IPS-20b (cell line): ENCODE measurements around the gene CREB3L1.

ENCODE experiments used
- H3K27ac ChIP-seq: one replicate; pipeline ENCODE4 v1.5.1; 2013; ENCODE audit warnings: low read length
- H3K27me3 ChIP-seq: 2 replicates; pipeline ENCODE4 v1.6.1; 2013; ENCODE audit warnings: mild to moderate bottlenecking, low read length, inconsistent platforms; ENCODE audit not compliant: insufficient read depth
- H3K36me3 ChIP-seq: 2 replicates; pipeline ENCODE4 v1.6.1; 2013; ENCODE audit warnings: low read depth, mild to moderate bottlenecking, inconsistent platforms, low read length, moderate library complexity; ENCODE audit not compliant: insufficient read depth
- H3K4me1 ChIP-seq: 2 replicates; pipeline ENCODE4 v1.6.1; 2013; ENCODE audit warnings: mild to moderate bottlenecking, control low read depth, inconsistent platforms, low read length, moderate library complexity; ENCODE audit not compliant: insufficient read depth
- H3K4me3 ChIP-seq: 2 replicates; pipeline ENCODE4 v1.5.1; 2013; ENCODE audit warnings: mild to moderate bottlenecking, low read length, inconsistent platforms
- H3K9ac ChIP-seq: 2 replicates; pipeline ENCODE4 v1.6.1; 2013; ENCODE audit warnings: low read depth, mild to moderate bottlenecking, inconsistent platforms, low read length, moderate library complexity
- H3K9me3 ChIP-seq: 2 replicates; pipeline ENCODE4 v1.6.1; 2013; ENCODE audit warnings: mild to moderate bottlenecking, low read depth, low read length, inconsistent platforms; ENCODE audit not compliant: insufficient read depth

The CREB3L1 gene

DNA sequence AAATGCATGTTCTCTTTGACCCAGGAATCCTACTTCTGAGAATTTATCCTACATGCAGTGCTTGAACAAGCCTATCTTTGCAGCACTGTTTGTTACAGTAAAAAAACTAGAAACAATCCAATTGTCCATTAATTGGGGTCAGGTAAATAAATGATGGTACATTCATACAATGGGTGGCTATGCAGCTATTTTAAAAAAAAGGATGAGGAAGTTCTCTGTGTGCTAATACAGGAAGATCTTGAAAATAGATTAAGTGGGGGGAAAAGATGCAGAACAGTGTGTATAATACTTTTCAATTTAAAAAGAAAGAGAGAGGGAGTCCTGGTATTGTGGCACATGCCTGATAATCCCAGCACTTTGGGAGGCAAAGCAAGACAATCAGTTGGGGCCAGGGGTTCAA, 9.5 kb upstream of the CREB3L1 start:
- H3K36me3 ChIP-seq = no peaks in the 10 kb centered on the region
- no peak overlapping the region for H3K4me3 ChIP-seq
- no peak overlapping the region for H3K9ac ChIP-seq
- H3K27ac ChIP-seq = no peak overlapping the region
- H3K9me3 ChIP-seq = no peaks in the 10 kb centered on the region
- H3K4me1 ChIP-seq = no peaks in the 10 kb centered on the region; the same call in 1 of the 2 replicates
- no peaks in the 10 kb centered on the region; the same call in 1 of the 2 replicates for H3K27me3 ChIP-seq

DNA sequence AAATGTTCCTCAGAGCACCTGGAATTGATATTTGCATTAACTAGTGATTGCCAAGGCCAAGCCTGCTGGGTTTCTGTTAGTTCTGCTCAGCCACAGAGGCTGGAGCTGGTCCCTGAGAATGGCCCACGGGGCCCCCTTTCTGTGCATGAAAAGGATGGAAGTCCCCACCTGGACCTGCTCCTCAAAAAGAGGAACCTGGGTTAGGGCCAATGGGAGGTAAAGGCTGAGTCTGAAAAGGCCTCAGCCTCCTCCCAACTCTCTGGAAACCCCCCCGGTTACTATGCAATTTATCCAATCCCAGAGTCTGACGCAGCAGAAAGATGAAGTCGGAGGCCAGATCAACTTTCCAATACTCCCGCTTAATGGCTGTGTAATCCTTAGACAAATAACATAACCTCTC, 6.8 kb upstream of the CREB3L1 start:
- no peaks in the 10 kb centered on the region for H3K9me3 ChIP-seq
- H3K4me1 ChIP-seq = no peaks in the 10 kb centered on the region; the same call in 1 of the 2 replicates
- no peaks in the 10 kb centered on the region; the same call in 1 of the 2 replicates for H3K27me3 ChIP-seq
- H3K4me3 ChIP-seq = no peak overlapping the region
- no peak overlapping the region for H3K27ac ChIP-seq
- no peak overlapping the region for H3K9ac ChIP-seq
- H3K36me3 ChIP-seq = no peaks in the 10 kb centered on the region

DNA sequence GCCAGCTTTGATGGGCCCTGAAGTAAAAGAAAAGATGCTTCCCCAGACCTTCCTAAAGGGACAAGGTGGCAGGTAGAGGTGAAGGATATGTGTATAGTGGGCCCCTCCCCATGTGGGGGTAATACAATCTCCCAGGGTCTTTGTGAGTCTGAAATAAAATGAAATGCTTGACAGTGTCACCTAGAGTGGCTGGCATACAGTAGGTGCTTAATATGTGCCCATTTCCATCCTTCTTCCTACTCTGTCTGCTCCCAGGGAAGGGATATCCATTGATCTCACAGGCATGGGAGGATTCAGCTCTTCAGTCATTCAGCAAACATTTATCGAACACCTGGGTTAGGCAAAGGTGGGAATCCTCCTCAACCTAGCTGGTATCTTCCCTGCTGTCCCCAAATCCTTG, 6.1 kb upstream of the CREB3L1 start:
- Histone ChIP-seq H3K27ac (no peak overlapping the region), H3K27me3 (no peaks in the 10 kb centered on the region; the same call in 1 of the 2 replicates), H3K36me3 (no peaks in the 10 kb centered on the region), H3K4me1 (no peaks in the 10 kb centered on the region; the same call in 1 of the 2 replicates), H3K4me3 (no peak overlapping the region), H3K9me3 (no peaks in the 10 kb centered on the region), H3K9ac (no peak overlapping the region)

DNA sequence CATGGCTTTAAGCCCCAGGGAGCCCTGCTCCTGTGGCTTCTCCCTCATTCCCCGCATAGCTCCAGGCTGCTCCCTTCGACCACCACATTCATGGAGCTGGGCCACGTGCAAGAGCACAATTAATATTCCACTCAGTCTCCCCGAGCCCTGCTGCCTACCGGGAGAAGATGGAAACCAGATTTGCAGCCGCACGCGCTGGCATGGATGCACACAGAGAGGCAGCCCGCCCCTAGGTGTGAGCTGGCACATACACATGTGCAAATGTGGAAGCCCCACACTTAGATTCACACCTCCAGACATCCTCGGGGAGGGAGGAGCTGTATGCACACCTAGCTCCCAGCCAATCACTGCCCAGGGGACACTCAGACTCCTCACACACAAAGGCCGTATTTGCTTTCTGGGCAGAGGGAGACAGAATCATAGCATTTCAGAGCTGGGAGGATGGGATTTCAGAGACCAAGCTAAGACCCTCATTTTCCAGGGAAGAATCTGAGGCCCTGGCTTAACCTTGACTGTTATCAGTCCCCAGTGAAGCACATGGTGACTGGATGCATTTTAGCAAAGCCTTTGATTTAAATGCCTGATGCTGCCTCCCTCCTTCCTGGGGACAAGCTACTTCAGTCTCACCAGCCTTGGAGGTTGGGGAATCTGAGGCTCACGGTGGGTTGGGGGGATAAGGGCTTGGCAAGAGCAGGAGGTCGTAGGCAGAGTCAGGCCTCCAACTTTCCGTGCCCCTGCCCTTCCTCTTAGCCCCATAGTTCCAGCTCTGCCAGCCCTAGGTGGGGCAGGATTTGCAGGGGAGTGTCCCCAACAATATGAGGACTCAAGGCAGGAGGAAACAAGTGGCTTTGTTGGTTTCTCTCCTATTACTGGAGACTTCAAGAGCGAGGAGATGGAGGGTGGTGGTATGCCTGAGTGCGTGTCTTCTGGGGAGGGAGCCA, 5.3 kb upstream of the CREB3L1 start:
- H3K27ac ChIP-seq = no peak overlapping the region
- H3K36me3 ChIP-seq = no peaks in the 10 kb centered on the region
- no peak overlapping the region for H3K9ac ChIP-seq
- H3K27me3 ChIP-seq = no peaks in the 10 kb centered on the region; the same call in 1 of the 2 replicates
- H3K4me3 ChIP-seq = no peak overlapping the region
- H3K9me3 ChIP-seq = no peaks in the 10 kb centered on the region
- no peaks in the 10 kb centered on the region; the same call in 1 of the 2 replicates for H3K4me1 ChIP-seq

DNA sequence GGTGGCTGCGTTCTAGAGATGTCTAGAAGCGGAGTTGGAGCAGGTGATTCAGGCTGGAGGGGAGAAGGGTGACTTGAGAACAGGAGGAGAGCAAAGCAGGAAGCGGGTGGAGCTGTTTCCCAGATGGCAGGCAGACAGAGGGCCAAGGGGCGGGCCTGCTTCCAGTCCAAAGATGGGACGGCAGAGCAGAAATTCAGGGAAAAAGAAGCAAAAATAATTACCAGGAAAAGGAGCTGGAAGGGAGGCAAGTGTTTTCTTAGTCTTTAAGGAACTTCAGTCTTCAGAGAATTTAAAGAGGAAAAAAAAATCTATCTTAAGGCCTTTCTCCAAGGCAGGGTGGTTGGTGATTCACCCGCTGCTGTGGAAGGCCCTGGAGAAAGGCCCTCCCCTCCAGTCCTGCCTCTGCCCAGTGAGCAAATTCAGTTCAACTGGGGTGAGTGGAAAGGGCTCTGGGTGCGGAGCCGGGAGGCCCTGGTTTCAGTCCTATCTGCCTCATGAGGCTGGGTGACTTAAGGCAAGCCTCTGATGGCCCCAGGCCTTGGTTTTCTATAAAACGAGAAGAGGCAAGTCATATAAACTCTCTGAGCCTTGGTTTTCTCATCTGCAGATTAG, 4.5 kb upstream of the CREB3L1 start:
- H3K4me1 ChIP-seq = no peaks in the 10 kb centered on the region; the same call in 1 of the 2 replicates
- H3K27me3 ChIP-seq = peaks cover under 1% of the 10 kb centered on the region; the same call in 1 of the 2 replicates
- no peaks in the 10 kb centered on the region for H3K9me3 ChIP-seq
- H3K4me3 ChIP-seq = no peak overlapping the region
- H3K9ac ChIP-seq = no peak overlapping the region
- no peak overlapping the region for H3K27ac ChIP-seq
- H3K36me3 ChIP-seq = no peaks in the 10 kb centered on the region

DNA sequence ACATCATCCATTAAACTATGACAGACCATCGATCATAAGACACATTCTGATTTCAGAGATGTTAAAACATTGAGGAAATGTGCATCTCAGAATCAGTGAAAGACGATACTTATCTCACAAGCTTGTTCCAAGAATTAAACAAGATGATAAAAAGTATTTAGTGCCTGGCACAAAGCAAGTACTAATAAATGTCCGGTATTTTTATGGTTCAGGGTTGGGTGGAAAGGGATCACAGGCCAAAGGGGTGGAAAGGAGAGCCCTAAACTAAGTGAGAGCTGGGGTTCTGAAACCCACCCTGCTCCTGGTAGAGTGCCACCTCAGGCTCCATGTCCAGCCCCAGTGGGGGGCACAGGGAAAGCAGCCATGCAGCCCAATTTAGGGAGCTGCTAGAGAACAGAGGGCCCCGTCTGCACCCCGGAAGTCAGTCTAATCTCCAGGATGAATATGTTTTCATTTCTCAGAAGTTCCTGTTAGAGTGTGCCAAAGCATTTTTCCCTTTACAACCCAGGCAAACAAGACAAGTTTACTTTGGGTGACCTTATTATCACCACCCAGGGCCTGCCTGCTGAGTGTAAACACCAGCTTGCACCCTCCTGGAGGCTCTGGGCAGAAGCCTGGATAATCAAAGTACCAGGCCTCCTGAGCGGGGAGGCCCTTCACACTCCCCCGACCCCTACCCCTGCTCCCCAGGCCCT, 3.8 kb upstream of the CREB3L1 start:
- H3K4me3 ChIP-seq = no peak overlapping the region
- H3K9me3 ChIP-seq = no peaks in the 10 kb centered on the region
- H3K9ac ChIP-seq = no peak overlapping the region
- H3K27me3 ChIP-seq = peaks cover 6% of the 10 kb centered on the region; the same call in 1 of the 2 replicates
- H3K27ac ChIP-seq = no peak overlapping the region
- peaks cover 1% of the 10 kb centered on the region; the same call in 1 of the 2 replicates for H3K4me1 ChIP-seq
- no peaks in the 10 kb centered on the region for H3K36me3 ChIP-seq

DNA sequence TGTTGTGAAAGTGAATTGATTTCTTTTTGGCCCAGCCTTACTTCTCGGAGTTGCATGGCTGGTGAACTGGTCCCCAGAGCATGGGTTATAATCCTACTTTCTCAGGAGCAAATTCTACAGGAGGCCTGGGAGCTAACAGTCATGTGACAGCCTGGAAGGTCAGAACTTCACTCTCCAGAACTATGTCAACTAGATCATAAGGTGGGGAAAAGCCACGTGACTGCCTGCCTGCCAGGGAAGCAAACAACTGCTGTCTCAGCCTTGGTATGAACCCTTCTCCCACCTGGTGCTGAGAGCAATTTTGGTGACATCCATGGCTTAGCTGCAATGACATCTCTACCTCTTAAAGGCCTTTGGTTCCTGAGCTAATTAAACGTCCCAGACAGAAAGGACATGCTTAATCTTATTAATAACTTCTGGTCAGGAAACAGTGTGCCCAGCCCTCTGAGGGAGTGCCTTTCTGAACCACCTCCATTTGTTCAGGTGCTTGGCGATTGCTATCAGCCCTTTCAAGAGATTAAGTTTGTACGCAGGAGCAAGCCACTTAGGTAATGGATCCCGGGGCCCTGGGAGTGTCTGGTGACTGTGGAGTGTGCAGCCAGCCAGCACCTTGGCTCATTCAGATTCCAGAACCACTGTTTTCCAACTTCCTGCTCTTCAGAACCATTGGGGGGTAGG, 1.4 kb upstream of the CREB3L1 start:
- Histone ChIP-seq H3K4me1 (peaks cover 15% of the 10 kb centered on the region), H3K9me3 (no peaks in the 10 kb centered on the region), H3K27me3 (peaks cover 14% of the 10 kb centered on the region; the same call in 1 of the 2 replicates), H3K4me3 (no peak overlapping the region), H3K9ac (no peak overlapping the region), H3K36me3 (no peaks in the 10 kb centered on the region), H3K27ac (no peak overlapping the region)

DNA sequence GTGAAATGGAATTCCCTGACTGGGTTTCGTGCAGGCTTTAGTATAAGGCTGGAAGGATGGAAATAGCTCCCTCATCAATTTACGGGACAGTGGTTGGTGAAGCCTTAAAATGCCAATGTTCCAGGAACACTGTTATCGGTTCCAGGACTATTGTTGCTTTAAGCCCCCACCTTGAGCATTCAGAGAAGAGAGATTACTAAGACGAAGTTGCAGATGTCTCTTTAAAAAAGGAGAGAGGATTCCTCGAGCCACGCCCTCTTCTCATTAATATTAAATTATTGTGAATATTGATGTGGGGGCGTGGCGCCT, 195 bp upstream of the CREB3L1 start:
- Histone ChIP-seq H3K4me1 (peaks cover 26% of the 10 kb centered on the region), H3K36me3 (no peaks in the 10 kb centered on the region), H3K4me3 (peak overlapping the region; percentile 71; the same call in 1 of the 2 replicates), H3K27me3 (peaks cover 14% of the 10 kb centered on the region; the same call in 1 of the 2 replicates), H3K9ac (no peak overlapping the region), H3K27ac (no peak overlapping the region), H3K9me3 (no peaks in the 10 kb centered on the region)

DNA sequence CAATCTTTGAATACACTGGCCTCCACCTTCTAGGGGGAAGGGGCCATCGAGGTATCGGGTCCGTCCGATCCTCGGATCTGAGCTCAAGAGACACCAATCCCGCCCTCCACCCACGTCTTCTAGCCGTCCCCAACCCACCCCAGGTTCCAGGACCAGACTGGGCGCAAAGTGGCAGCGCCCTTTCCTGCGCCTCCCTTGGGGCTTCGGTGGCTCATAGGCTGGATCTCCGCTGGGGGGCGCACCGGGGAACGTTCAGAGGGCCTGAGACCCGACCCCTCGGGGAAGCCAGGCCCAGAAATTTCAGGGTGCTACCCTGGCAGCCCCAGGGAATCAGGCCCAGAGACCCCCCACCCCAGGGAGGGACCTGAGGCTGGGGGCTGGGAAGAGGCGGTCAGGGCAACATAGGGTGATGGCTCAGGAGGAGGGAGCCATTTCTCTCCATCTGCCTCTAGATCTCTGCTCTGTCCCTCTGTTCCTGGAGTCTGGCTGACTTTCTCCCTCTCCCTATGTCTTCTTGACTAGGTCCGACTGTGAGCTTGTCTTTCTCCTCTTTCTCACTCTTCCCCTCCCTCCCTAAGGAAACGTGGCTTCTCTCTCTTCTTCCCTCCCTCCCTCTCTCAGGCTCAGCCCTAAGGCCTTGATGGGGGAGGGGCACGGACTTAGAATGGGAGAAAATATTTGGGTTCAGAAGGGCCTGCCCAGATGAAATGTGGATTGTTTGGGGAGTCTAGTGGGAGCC, 1.1 kb downstream of the CREB3L1 start:
- Histone ChIP-seq H3K27ac (no peak overlapping the region), H3K4me1 (peaks cover 26% of the 10 kb centered on the region), H3K9ac (peak overlapping the region; percentile 62; the same call in 1 of the 2 replicates)

DNA sequence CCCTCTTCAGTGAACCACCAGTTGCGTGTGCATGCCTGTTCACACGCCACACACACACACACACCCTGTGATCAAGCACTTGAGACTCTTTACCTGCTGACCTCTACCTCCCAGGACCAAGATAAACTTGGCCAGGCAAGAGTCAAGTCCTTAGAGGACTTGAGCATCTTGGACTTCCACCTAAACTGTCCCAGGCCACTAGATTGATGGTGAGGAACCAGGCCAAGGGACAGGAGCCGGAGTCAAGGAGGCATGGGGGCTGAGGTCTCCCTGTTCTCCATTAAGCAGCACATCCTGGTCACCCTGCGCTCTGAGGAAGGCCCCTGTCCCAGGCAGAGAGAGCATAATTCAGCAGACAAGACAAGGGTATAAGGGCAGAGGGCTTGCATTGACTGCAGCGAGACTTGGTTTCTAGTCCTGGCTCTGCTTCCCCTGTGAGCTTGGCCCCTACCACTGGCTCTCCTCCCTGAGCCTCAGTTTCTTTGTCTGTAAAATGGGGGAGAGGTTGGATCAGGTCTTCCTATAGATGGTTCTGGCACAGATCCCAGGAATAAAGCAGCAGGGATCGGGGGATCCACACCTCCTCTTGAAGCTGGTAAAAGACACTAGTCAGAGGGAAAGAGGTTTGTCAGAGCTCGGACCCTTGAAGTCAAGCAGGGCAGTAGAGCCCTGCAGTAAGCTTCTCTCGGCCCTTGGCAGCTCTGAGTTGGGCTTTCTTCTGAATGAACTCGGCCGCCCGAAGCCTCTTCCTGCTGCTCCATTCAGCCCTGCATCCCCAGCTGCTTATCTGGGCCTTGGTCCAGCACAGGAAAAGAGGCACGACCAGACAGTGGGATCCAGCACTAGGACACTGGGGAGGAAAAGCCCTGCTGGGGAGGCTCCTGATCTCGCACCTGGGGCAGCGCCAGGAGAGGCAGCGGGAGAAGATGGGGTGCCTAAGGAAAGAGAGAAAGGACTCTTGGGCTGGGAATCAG, 2.0 kb downstream of the CREB3L1 start:
- Histone ChIP-seq H3K4me3 (peak overlapping the region; percentile 71; the same call in 1 of the 2 replicates), H3K9me3 (no peaks in the 10 kb centered on the region), H3K36me3 (no peaks in the 10 kb centered on the region), H3K4me1 (peaks cover 26% of the 10 kb centered on the region), H3K27me3 (peaks cover 14% of the 10 kb centered on the region; the same call in 1 of the 2 replicates), H3K27ac (no peak overlapping the region), H3K9ac (peak overlapping the region; percentile 62; the same call in 1 of the 2 replicates)

More for the DNA sequence above, 1.1 kb downstream of the CREB3L1 start:
- peak overlapping the region; percentile 71 for H3K4me3 ChIP-seq
- no peaks in the 10 kb centered on the region for H3K36me3 ChIP-seq
- H3K27me3 ChIP-seq = peaks cover 14% of the 10 kb centered on the region; the same call in 1 of the 2 replicates
- no peaks in the 10 kb centered on the region for H3K9me3 ChIP-seq
